Esophagus muscularis mucosa (tissue), 4 donors: ENCODE results near the gene UBA52. TPM values are rescaled to one million over a fixed set of nuclear protein-coding genes. Genes with fewer than 3 reads are reported as not detected.
A peak's percentile ranks its signal among the peaks of the same experiment; 100 is the strongest.

Source experiments
- DNase-seq: peaks from one replicate; pipeline ENCODE4 v3.0.0-alpha.2; 2017; ENCODE audit errors: extremely low spot score
- H3K27ac ChIP-seq, 4 donors: fragments of 200-600 bp; sonication (generic); replicated peaks in 1 of 4; 1 replicate in 3 of 4; 2 replicates in 1 of 4; pipeline ENCODE4 v1.5.1; 2016 to 2019; ENCODE audit warnings: mild to moderate bottlenecking in 1 of 4
- H3K27me3 ChIP-seq, 4 donors: fragments of 200-600 bp; sonication (generic); one replicate each; pipeline versions ENCODE4 v1.5.1 to v1.6.0; 2016 to 2019
- H3K36me3 ChIP-seq, 4 donors: fragments of 200-600 bp; sonication (generic); one replicate each; pipeline ENCODE4 v1.5.1; 2016 to 2019
- H3K4me1 ChIP-seq, 4 donors: fragments of 200-600 bp; sonication (generic); one replicate each; pipeline ENCODE4 v1.5.1; 2016 to 2019
- H3K4me3 ChIP-seq, 4 donors: fragments of 200-600 bp; sonication (generic); 1 replicate in 2 of 4; 2 replicates in 2 of 4; pipeline ENCODE4 v1.5.1; 2016 to 2019; ENCODE audit warnings: mild to moderate bottlenecking in 4 of 4, moderate library complexity in 1 of 4
- H3K9me3 ChIP-seq, 4 donors: fragments of 200-600 bp; sonication (generic); 1 replicate in 3 of 4; 2 replicates in 1 of 4; pipeline ENCODE4 v1.5.1; 2016 to 2019
- CTCF ChIP-seq, 3 experiments: fragments of 200-600 bp in 2 of 3; fragments of 450-650 bp in 1 of 3; sonication (generic) in 2 of 3; IDR thresholded peaks; one replicate each; pipeline ENCODE4 v1.5.1; 2017 to 2019; ENCODE audit warnings: antibody characterized with exemption in 3 of 3, mild to moderate bottlenecking in 2 of 3, moderate library complexity in 1 of 3
- EP300 ChIP-seq: sonication (generic); formaldehyde crosslinking; IDR thresholded peaks from one replicate; pipeline ENCODE4 v1.6.1; 2017; ENCODE audit warnings: antibody characterized with exemption
- POLR2A ChIP-seq: fragments of 450-650 bp; IDR thresholded peaks from one replicate; pipeline ENCODE4 v1.6.1; 2017; ENCODE audit warnings: antibody characterized with exemption, moderate library complexity, mild to moderate bottlenecking, low read depth
- POLR2AphosphoS5 ChIP-seq, 2 donors: sonication (generic); formaldehyde crosslinking; IDR thresholded peaks; one replicate each; pipeline ENCODE4 v1.6.1; 2017; ENCODE audit warnings: antibody characterized with exemption in 2 of 2
- WGBS: methylation state at CpG from one replicate; pipeline ENCODE4 v1.1.5; 2018; 5-methylcytosine and 5-hydroxymethylcytosine counted together
- intact Hi-C: fragments of 100-400 bp; cut with DNase I; formaldehyde crosslinking; loops from one replicate; pipeline ENCODE4 v1.15.1; 2023
- total RNA-seq, 4 donors: library from RNA; depleted of rRNA; stranded (reverse); fragments of >200 nt; gene quantifications; one replicate each; pipeline versions ENCODE4 v1.1.0 to v1.2.1, GENCODE V29; 2016

UBA52 gene
- total RNA-seq, 4 donors from 2014 or later, result 560 to 800 (median 665) TPM

DNA sequence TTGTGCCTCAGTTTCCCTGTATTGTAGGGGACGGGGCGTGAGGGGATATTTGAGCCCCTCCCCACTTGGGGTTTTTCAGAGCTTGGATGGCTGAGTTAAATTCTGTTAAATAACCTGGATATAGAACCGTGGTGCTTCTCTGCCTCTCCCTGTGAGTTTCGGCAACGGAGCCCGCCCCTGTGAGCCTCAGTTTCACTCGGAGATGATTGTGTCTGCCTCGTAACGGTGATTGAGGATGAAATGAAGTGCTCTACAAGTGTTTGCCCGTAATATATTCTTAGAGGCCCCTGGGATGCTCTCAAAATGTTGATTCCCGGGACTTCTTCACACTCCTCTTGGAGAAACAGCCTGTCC lies 13.5 kb upstream of the UBA52 start:
- peaks cover 7 to 23% (median 16%) of the 10 kb centered on the region in 4 donors for H3K36me3 ChIP-seq
- 1% methylated on average over 7 of the region's 11 CpGs for WGBS
- peak overlapping the region; percentile 77 to 95 (median 92) for H3K4me3 ChIP-seq
- no peaks in the 10 kb centered on the region for H3K27me3 ChIP-seq
- no peak for TF ChIP-seq POLR2A
- no peak for DNase-seq
- H3K9me3 ChIP-seq, result no peaks in the 10 kb centered on the region
- intact Hi-C loops, result loop anchor here (5.0 kb wide), 1 partner anchor 36 kb away; the partner anchor contains the start of gene ELL
- H3K4me1 ChIP-seq, result peaks cover 8 to 43% (median 27%) of the 10 kb centered on the region in 4 donors
- peak overlapping the region; percentile 94 to 99 (median 98) for H3K27ac ChIP-seq

DNA sequence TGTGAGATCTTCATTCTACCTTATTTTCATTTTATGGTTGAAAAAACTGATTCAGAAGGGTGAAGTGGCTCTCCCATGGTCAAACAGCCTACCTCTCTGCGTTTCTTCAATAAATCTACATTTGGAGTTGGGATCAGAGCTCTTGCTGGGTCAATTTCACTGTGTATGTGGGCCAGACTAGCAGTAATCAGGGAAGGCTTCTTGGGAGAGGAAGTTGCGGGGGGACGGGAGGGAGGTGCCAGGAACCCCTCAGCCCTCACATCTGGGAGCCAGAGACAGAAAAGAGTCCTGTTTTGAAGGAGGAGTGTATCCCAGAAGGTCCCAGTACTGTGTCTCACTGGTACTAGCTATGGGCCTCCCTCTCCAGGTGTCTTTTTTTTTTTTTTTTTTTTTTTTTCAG lies 13.1 kb upstream of the UBA52 start:
- H3K27ac ChIP-seq, result peak overlapping the region; percentile 94 to 99 (median 98)
- peaks cover 8 to 43% (median 27%) of the 10 kb centered on the region in 4 donors for H3K4me1 ChIP-seq
- DNase-seq, result no peak
- no peaks in the 10 kb centered on the region for H3K9me3 ChIP-seq
- 53% methylated on average over 3 of the region's 3 CpGs for WGBS
- no peak for TF ChIP-seq CTCF (IDR thresholded peaks at IDR 0.05)
- TF ChIP-seq POLR2AphosphoS5 (IDR thresholded peaks at IDR 0.05), result no peak
- no peak for TF ChIP-seq EP300
- TF ChIP-seq POLR2A, result no peak
- H3K27me3 ChIP-seq, result no peaks in the 10 kb centered on the region
- H3K4me3 ChIP-seq, result peak overlapping the region; percentile 77 to 95 (median 92)
- H3K36me3 ChIP-seq, result peaks cover 11 to 27% (median 20%) of the 10 kb centered on the region in 4 donors
- intact Hi-C loops, result loop anchor here (5.0 kb wide), 1 partner anchor 36 kb away; the partner anchor contains the start of gene ELL

DNA sequence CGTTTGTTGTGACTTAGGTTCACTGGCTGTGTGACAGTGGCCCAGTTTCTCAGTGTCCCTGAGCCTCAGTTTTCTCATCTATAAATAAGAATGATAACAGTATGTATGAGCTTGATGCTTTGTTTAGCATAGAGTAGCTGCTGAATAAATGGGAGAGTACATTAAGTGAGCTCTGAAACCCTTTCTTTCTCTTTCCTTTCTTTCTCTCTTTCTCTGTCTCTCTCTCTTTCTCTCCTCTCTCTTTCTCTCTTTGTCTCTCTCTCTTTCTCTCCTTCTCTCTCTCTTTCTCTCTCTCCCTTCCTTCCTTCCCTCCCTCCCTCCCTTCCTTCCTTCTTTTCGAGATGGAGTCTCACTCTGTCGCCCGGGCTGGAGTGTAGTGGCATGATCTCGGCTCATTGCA lies 12.0 kb upstream of the UBA52 start:
- Histone ChIP-seq H3K27ac (peak overlapping the region in 2 of 4 donors; percentile 3 to 99), H3K4me1 (peaks cover 8 to 43% (median 27%) of the 10 kb centered on the region in 4 donors), H3K9me3 (no peaks in the 10 kb centered on the region), H3K36me3 (peaks cover 20 to 38% (median 31%) of the 10 kb centered on the region in 4 donors), H3K4me3 (no peak overlapping the region), H3K27me3 (no peaks in the 10 kb centered on the region)
- no peak for DNase-seq
- 50% methylated on average over 5 of the region's 5 CpGs for WGBS
- intact Hi-C loops, result loop anchor here (5.0 kb wide), 1 partner anchor 37 kb away; the partner anchor contains the start of gene ELL
- TF ChIP-seq POLR2A, result no peak
- TF ChIP-seq CTCF (IDR thresholded peaks at IDR 0.05), result no peak

DNA sequence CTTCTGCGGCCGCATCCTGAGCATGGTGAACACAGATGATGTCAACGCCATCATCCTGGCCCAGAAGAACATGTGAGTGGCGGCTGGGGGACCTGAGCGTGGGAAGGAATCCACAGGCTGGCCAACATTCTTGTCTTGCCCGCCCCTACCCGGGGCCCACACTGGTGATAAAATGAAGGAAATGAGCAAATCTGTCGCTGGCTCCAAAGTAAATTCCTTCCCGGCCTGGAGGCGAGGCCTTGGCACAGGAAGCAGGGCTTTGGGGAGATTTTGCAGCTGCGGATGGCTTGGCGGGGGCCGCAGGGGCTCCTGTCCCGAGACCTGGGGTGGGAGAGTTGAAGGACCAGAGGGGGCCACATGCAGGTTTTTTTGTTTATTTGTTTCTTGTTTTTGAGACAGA lies 9.6 kb upstream of the UBA52 start:
- Histone ChIP-seq H3K9me3 (no peaks in the 10 kb centered on the region), H3K4me1 (peaks cover 8 to 42% (median 26%) of the 10 kb centered on the region in 4 donors), H3K27ac (peak overlapping the region; percentile 44 to 71 (median 54)), H3K27me3 (no peaks in the 10 kb centered on the region), H3K4me3 (no peak overlapping the region), H3K36me3 (peaks cover 44 to 62% (median 55%) of the 10 kb centered on the region in 4 donors)
- TF ChIP-seq EP300, result no peak
- TF ChIP-seq POLR2A, result no peak
- TF ChIP-seq CTCF (IDR thresholded peaks at IDR 0.05), result no peak
- peak in 1 of 2 donors; percentile 27 for TF ChIP-seq POLR2AphosphoS5 (IDR thresholded peaks at IDR 0.05)
- WGBS, result 71% methylated on average over 14 of the region's 14 CpGs
- intact Hi-C loops, result no loop called here
- DNase-seq, result no peak

GRCh38 chr19:18566953-18567352 lies 4.7 kb upstream of the UBA52 start:
- no peak overlapping the region for H3K27ac ChIP-seq
- H3K9me3 ChIP-seq, result no peaks in the 10 kb centered on the region
- intact Hi-C loops, result loop anchor here (5.0 kb wide), 1 partner anchor 95 kb away; no protein-coding TSS in a partner anchor
- WGBS, result 83% methylated on average over 2 of the region's 8 CpGs
- no peak for DNase-seq
- H3K27me3 ChIP-seq, result no peaks in the 10 kb centered on the region
- TF ChIP-seq POLR2A (no peak), EP300 (no peak), CTCF (IDR thresholded peaks at IDR 0.05) (no peak), POLR2AphosphoS5 (IDR thresholded peaks at IDR 0.05) (no peak)
- H3K36me3 ChIP-seq, result peaks cover 67 to 79% (median 74%) of the 10 kb centered on the region in 4 donors
- peaks cover 6 to 9% (median 7%) of the 10 kb centered on the region in 4 donors for H3K4me1 ChIP-seq
- no peak overlapping the region for H3K4me3 ChIP-seq
